Thyroid gland (tissue), 4 donors: ENCODE data around the gene SLFN13.

ENCODE experiments used
- CTCF ChIP-seq, 6 experiments: fragments of 200-600 bp in 3 of 6; fragments of 450-650 bp in 3 of 6; sonication (generic) in 3 of 6; IDR thresholded peaks; one replicate each; pipeline ENCODE4 v1.5.1; 2016 to 2019; ENCODE audit warnings: antibody characterized with exemption in 6 of 6, mild to moderate bottlenecking in 2 of 6, inconsistent platforms in 1 of 6, moderate library complexity in 1 of 6
- POLR2A ChIP-seq, 2 donors: fragments of 450-650 bp; IDR thresholded peaks; one replicate each; pipeline ENCODE4 v1.6.1; 2017; ENCODE audit warnings: antibody characterized with exemption in 2 of 2, mild to moderate bottlenecking in 2 of 2, moderate library complexity in 1 of 2

GRCh38 chr17:35468475-35468874 lies 19.9 kb upstream of the SLFN13 start:
- TF ChIP-seq CTCF (IDR thresholded peaks at IDR 0.05) (no peak), POLR2A (IDR thresholded peaks at IDR 0.05) (no peak)
